Measurements from ENCODE around the gene CES5A.

Gene CES5A

GRCh38 chr16:55905651-55906050 is 30.5 kb upstream of the CES5A start:
- Histone ChIP-seq H3K4me1 (ENCODE audit: insufficient read depth, low read length, severe bottlenecking) (no peaks in the 10 kb centered on the region), H3K9me2 (ENCODE audit: low read depth, low read length) (no peaks in the 10 kb centered on the region), H4K20me1 (ENCODE audit: insufficient read depth, low read length) (no peaks in the 10 kb centered on the region), H3K27ac (ENCODE audit: low read depth, low read length, poor library complexity, severe bottlenecking) (no peak overlapping the region), H3F3A (ENCODE audit: insufficient read depth, low read length) (no peaks in the 10 kb centered on the region), H3K27me3 (ENCODE audit: insufficient read depth, low read length) (no peaks in the 10 kb centered on the region), H2AFZ (ENCODE audit: low read length) (no peak overlapping the region), H3K9ac (ENCODE audit: low read length) (no peak overlapping the region), H3K4me2 (ENCODE audit: low read length) (no peak overlapping the region), H3K9me3 (ENCODE audit: low read length) (no peaks in the 10 kb centered on the region), H3K36me3 (ENCODE audit: insufficient read depth, low read length) (no peaks in the 10 kb centered on the region), H3K79me2 (ENCODE audit: insufficient read depth, low read length) (no peaks in the 10 kb centered on the region), H3K4me3 (ENCODE audit: low read depth, low read length, poor library complexity, severe bottlenecking) (no peak overlapping the region)
- TF ChIP-seq EZH2 (IDR thresholded peaks at IDR 0.05; ENCODE audit: borderline replicate concordance, low read length), result no peak
- TF ChIP-seq, protein P1, sequence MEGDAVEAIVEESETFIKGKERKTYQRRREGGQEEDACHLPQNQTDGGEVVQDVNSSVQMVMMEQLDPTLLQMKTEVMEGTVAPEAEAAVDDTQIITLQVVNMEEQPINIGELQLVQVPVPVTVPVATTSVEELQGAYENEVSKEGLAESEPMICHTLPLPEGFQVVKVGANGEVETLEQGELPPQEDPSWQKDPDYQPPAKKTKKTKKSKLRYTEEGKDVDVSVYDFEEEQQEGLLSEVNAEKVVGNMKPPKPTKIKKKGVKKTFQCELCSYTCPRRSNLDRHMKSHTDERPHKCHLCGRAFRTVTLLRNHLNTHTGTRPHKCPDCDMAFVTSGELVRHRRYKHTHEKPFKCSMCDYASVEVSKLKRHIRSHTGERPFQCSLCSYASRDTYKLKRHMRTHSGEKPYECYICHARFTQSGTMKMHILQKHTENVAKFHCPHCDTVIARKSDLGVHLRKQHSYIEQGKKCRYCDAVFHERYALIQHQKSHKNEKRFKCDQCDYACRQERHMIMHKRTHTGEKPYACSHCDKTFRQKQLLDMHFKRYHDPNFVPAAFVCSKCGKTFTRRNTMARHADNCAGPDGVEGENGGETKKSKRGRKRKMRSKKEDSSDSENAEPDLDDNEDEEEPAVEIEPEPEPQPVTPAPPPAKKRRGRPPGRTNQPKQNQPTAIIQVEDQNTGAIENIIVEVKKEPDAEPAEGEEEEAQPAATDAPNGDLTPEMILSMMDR (IDR thresholded peaks at IDR 0.05; ENCODE audit: low read length), result no peak

DNA sequence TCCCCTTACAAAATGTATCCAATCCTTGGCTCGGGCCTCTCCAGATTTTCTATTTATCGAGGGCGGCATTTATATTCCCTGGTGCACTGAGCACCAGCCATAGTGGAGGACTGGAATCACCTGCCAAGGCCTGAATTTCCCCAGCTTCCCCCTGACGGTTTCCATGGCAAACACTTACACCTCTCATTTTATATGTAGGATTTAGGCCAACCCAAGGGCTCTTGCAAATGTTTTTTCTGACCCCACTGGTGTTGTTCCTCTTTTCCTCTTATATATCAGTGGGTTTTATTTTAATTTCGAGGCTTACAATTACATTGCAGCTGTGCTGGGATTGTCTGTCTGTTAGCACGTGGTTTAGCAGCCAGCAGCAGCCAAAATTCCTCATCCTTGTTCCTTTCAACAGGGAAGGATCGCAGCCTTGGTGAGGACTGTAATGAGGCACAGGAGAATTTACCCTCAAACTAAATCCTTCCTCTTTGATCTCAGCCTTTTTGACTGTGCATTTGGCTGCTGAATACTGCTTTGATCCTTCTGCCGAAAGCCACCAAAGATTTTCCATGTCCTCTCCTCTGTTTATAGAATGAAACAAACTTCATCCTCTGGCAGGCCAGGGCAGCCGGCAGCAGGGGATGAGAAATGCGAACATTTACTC is 26.5 kb upstream of the CES5A start:
- Histone ChIP-seq H3K9ac (ENCODE audit: low read length) (no peak overlapping the region), H3K27me3 (ENCODE audit: insufficient read depth, low read length) (no peaks in the 10 kb centered on the region), H3K79me2 (ENCODE audit: insufficient read depth, low read length) (no peaks in the 10 kb centered on the region), H3K9me2 (ENCODE audit: low read depth, low read length) (no peaks in the 10 kb centered on the region), H3K27ac (ENCODE audit: low read depth, low read length, poor library complexity, severe bottlenecking) (no peak overlapping the region), H3K4me3 (ENCODE audit: low read depth, low read length, poor library complexity, severe bottlenecking) (no peak overlapping the region), H3K9me3 (ENCODE audit: low read length) (no peaks in the 10 kb centered on the region), H2AFZ (ENCODE audit: low read length) (no peak overlapping the region), H3F3A (ENCODE audit: insufficient read depth, low read length) (no peaks in the 10 kb centered on the region), H3K36me3 (ENCODE audit: insufficient read depth, low read length) (no peaks in the 10 kb centered on the region), H3K4me1 (ENCODE audit: insufficient read depth, low read length, severe bottlenecking) (no peaks in the 10 kb centered on the region), H3K4me2 (ENCODE audit: low read length) (no peak overlapping the region), H4K20me1 (ENCODE audit: insufficient read depth, low read length) (no peaks in the 10 kb centered on the region)
- TF ChIP-seq EZH2 (IDR thresholded peaks at IDR 0.05; ENCODE audit: borderline replicate concordance, low read length), result no peak
- TF ChIP-seq, protein P1 (IDR thresholded peaks at IDR 0.05; ENCODE audit: low read length), result no peak

GRCh38 chr16:55900616-55901393 is 25.6 kb upstream of the CES5A start:
- Histone ChIP-seq H3K27me3 (ENCODE audit: insufficient read depth, low read length) (no peaks in the 10 kb centered on the region), H2AFZ (ENCODE audit: low read length) (no peak overlapping the region), H3K4me3 (ENCODE audit: low read depth, low read length, poor library complexity, severe bottlenecking) (no peak overlapping the region), H3K9me3 (ENCODE audit: low read length) (no peaks in the 10 kb centered on the region), H3F3A (ENCODE audit: insufficient read depth, low read length) (no peaks in the 10 kb centered on the region), H3K9ac (ENCODE audit: low read length) (no peak overlapping the region), H3K36me3 (ENCODE audit: insufficient read depth, low read length) (no peaks in the 10 kb centered on the region), H3K9me2 (ENCODE audit: low read depth, low read length) (no peaks in the 10 kb centered on the region), H4K20me1 (ENCODE audit: insufficient read depth, low read length) (no peaks in the 10 kb centered on the region), H3K4me1 (ENCODE audit: insufficient read depth, low read length, severe bottlenecking) (no peaks in the 10 kb centered on the region), H3K79me2 (ENCODE audit: insufficient read depth, low read length) (no peaks in the 10 kb centered on the region), H3K4me2 (ENCODE audit: low read length) (no peak overlapping the region), H3K27ac (ENCODE audit: low read depth, low read length, poor library complexity, severe bottlenecking) (no peak overlapping the region)
- TF ChIP-seq, protein P1 (IDR thresholded peaks at IDR 0.05; ENCODE audit: low read length), result no peak
- TF ChIP-seq EZH2 (IDR thresholded peaks at IDR 0.05; ENCODE audit: borderline replicate concordance, low read length), result no peak
